B cell (primary cell): ENCODE results near the gene N4BP2L1. TPM values are rescaled to one million over a fixed set of nuclear protein-coding genes. Genes with fewer than 3 reads are reported as not detected.

Experiments
- ATAC-seq: fragments of 200-7000 bp; cut with Tn5 transposase; one replicate; pipeline ENCODE4 v1.10.0; 2021; ENCODE audit warnings: low read depth, mild to moderate bottlenecking, moderate number of reproducible peaks, moderate library complexity
- CTCF ChIA-PET: fragments of 350-600 bp; sonication (Branson Sonifier 250); formaldehyde crosslinking; loops from one replicate; lab custom pipeline; 2021; ENCODE audit warnings: antibody characterized with exemption, inconsistent platforms; lab: Charles Lee
- POLR2A ChIA-PET: fragments of 350-600 bp; sonication (Branson Sonifier 250); formaldehyde crosslinking; loops from one replicate; lab custom pipeline; 2021; ENCODE audit warnings: antibody characterized with exemption; lab: Charles Lee
- DNase-seq: peaks from one replicate; pipeline ENCODE4 v3.0.0; 2013
- H2AFZ ChIP-seq: 2 replicates; pipeline ENCODE4 v1.6.1; 2012; ENCODE audit warnings: mild to moderate bottlenecking, low read depth, low read length; ENCODE audit not compliant: insufficient read depth, poor library complexity, severe bottlenecking
- H3K27ac ChIP-seq, 2 donors: 1 replicate in 1 of 2; 2 replicates in 1 of 2; pipeline ENCODE4 v1.5.1; 2012 to 2013; ENCODE audit warnings: low read length in 2 of 2, mild to moderate bottlenecking in 2 of 2, moderate library complexity in 1 of 2
- H3K27me3 ChIP-seq, 4 experiments: fragments of 200-600 bp in 1 of 4; sonication (generic) in 1 of 4; replicated peaks in 1 of 4; 1 replicate in 2 of 4; 2 replicates in 2 of 4; pipeline versions ENCODE4 v1.6.1 to v1.7.0; 2013 to 2016; ENCODE audit warnings: low read length in 3 of 4, mild to moderate bottlenecking in 2 of 4, mixed read lengths in 1 of 4, moderate library complexity in 1 of 4; ENCODE audit not compliant: insufficient read depth in 4 of 4, control insufficient read depth in 3 of 4; ENCODE audit errors: control extremely low read depth in 1 of 4
- H3K36me3 ChIP-seq, 2 experiments: replicated peaks in 1 of 2; 1 replicate in 1 of 2; 2 replicates in 1 of 2; pipeline versions ENCODE4 v1.6.1 to v1.7.1; 2013; ENCODE audit warnings: low read length in 1 of 2; ENCODE audit not compliant: insufficient read depth in 2 of 2, control insufficient read depth in 1 of 2; ENCODE audit errors: control extremely low read depth in 1 of 2, extremely low read depth in 1 of 2
- H3K4me1 ChIP-seq, 2 donors: fragments of 200-600 bp in 1 of 2; sonication (generic) in 1 of 2; 1 replicate in 1 of 2; 2 replicates in 1 of 2; pipeline versions ENCODE4 v1.5.1 to v1.6.1; 2013 to 2017; ENCODE audit warnings: low read length in 2 of 2; ENCODE audit not compliant: control insufficient read depth in 2 of 2, insufficient read depth in 2 of 2
- H3K4me2 ChIP-seq: replicated peaks from 2 replicates; pipeline ENCODE3; 2012; ENCODE audit warnings: mild to moderate bottlenecking, low read depth, low read length; ENCODE audit not compliant: poor library complexity, severe bottlenecking
- H3K4me3 ChIP-seq, 5 experiments: fragments of 200-600 bp in 1 of 5; sonication (generic) in 1 of 5; 1 replicate in 3 of 5; 2 replicates in 2 of 5; pipeline versions ENCODE4 v1.5.1 to v1.7.0; 2011 to 2016; ENCODE audit warnings: low read length in 4 of 5, mild to moderate bottlenecking in 4 of 5, low read depth in 2 of 5, control low read depth in 1 of 5, moderate library complexity in 1 of 5; ENCODE audit not compliant: insufficient read depth in 1 of 5; ENCODE audit errors: control extremely low read depth in 1 of 5, extremely low read depth in 1 of 5
- H3K79me2 ChIP-seq: fragments of 200-600 bp; sonication (generic); one replicate; pipeline ENCODE4 v1.6.0; 2016; ENCODE audit warnings: low read length; ENCODE audit not compliant: control insufficient read depth, insufficient read depth
- H3K9ac ChIP-seq: fragments of 200-600 bp; sonication (generic); 2 replicates; pipeline ENCODE4 v1.6.1; 2017; ENCODE audit warnings: mild to moderate bottlenecking, low read length, moderate library complexity
- H3K9me3 ChIP-seq, 3 donors: one replicate each; pipeline versions ENCODE4 v1.6.1 to v1.7.1; 2013; ENCODE audit warnings: low read length in 2 of 3; ENCODE audit not compliant: control insufficient read depth in 2 of 3, insufficient read depth in 1 of 3; ENCODE audit errors: control extremely low read depth in 1 of 3
- H4K20me1 ChIP-seq: 2 replicates; pipeline ENCODE4 v1.6.0; 2012; ENCODE audit warnings: mild to moderate bottlenecking, low read length; ENCODE audit not compliant: insufficient read depth, control insufficient read depth, poor library complexity, severe bottlenecking
- H3K27ac Mint-ChIP-seq: one replicate; pipeline ENCODE4 v1.8.0; 2021; ENCODE audit warnings: mixed read lengths
- H3K27me3 Mint-ChIP-seq: one replicate; pipeline ENCODE4 v1.8.0; 2021; ENCODE audit warnings: mixed read lengths
- H3K4me1 Mint-ChIP-seq: one replicate; pipeline ENCODE4 v1.8.0; 2021; ENCODE audit warnings: mixed read lengths
- H3K4me3 Mint-ChIP-seq: one replicate; pipeline ENCODE4 v1.8.0; 2021; ENCODE audit warnings: mixed read lengths
- H3K9me3 Mint-ChIP-seq: one replicate; pipeline ENCODE4 v1.8.0; 2022; ENCODE audit warnings: mixed read lengths; ENCODE audit not compliant: insufficient read depth
- CTCF ChIP-seq: fragments of 200-600 bp; IDR thresholded peaks from one replicate; pipeline ENCODE4 v1.8.0; 2022; ENCODE audit warnings: antibody characterized with exemption, mild to moderate bottlenecking
- EZH2 ChIP-seq: IDR thresholded peaks from 2 replicates; pipeline ENCODE4 v1.6.1; 2012; ENCODE audit warnings: borderline replicate concordance, low read depth, mild to moderate bottlenecking, moderate library complexity, low read length; ENCODE audit not compliant: insufficient read depth, poor library complexity, severe bottlenecking
- WGBS: methylation state at CpG from one replicate; pipeline ENCODE4 v1.1.5; 2013; ENCODE audit warnings: missing lambda C conversion rate; ENCODE audit not compliant: insufficient coverage; 5-methylcytosine and 5-hydroxymethylcytosine counted together
- intact Hi-C: fragments of 100-400 bp; cut with micrococcal nuclease; formaldehyde crosslinking; loops from one replicate; pipeline ENCODE4 v1.10.0; 2022
- polyA plus RNA-seq: library from polyadenylated mRNA; depleted of rRNA; stranded (reverse); fragments of >200 nt; gene quantifications from 2 replicates; pipeline ENCODE4 v1.2.3, GENCODE V29; 2012
- total RNA-seq, 2 donors: library from RNA; stranded (reverse); fragments of 120-200 nt in 1 of 2; gene quantifications; 1 replicate in 1 of 2; 2 replicates in 1 of 2; pipeline versions ENCODE4 v1.2.3 to v1.2.4, GENCODE V29; 2013 to 2022

The N4BP2L1 gene
- total and polyA plus RNA-seq, 2 donors (not counting 1 experiment from before 2014, with no cell fraction given) = 50.9 to 52.8 TPM

GRCh38 chr13:32425158-32425557 lies 2.8 kb downstream of the N4BP2L1 start:
- DNase-seq (no peak), ATAC-seq (no peak)
- H3K36me3 ChIP-seq = peaks cover 1 to 23% of the 10 kb centered on the region in 2 experiments
- H3K4me1 ChIP-seq = peaks cover 25 to 45% of the 10 kb centered on the region in 2 donors
- H3K4me3 Mint-ChIP-seq = peak overlapping the region; percentile 44
- POLR2A ChIA-PET = interaction anchor here (2.0 kb wide), 1 partner anchor 110 kb away, joined by 6 read pairs; the partner anchor contains the start of genes BRCA2 and ZAR1L
- peak overlapping the region; percentile 46 for H3K27ac Mint-ChIP-seq
- 100% methylated on average over 6 of the region's 7 CpGs for WGBS
- no peaks in the 10 kb centered on the region for H3K9me3 Mint-ChIP-seq
- CTCF ChIA-PET = interaction anchor here (1.0 kb wide), 1 partner anchor 226 kb away, joined by 3 read pairs; no protein-coding TSS in a partner anchor
- H3K27ac ChIP-seq = peak overlapping the region in 1 of 2 donors; percentile 98
- no peaks in the 10 kb centered on the region for H3K9me3 ChIP-seq
- peaks cover 71% of the 10 kb centered on the region for H3K79me2 ChIP-seq
- peak overlapping the region; percentile 96 for H3K4me2 ChIP-seq
- H2AFZ ChIP-seq = no peak overlapping the region
- no peak overlapping the region for H3K4me3 ChIP-seq
- TF ChIP-seq CTCF (no peak), EZH2 (no peak)
- peaks cover 50% of the 10 kb centered on the region for H3K4me1 Mint-ChIP-seq
- no peaks in the 10 kb centered on the region for H3K27me3 Mint-ChIP-seq
- H4K20me1 ChIP-seq = peaks cover 35% of the 10 kb centered on the region
- H3K9ac ChIP-seq = no peak overlapping the region
- H3K27me3 ChIP-seq = no peaks in the 10 kb centered on the region
- intact Hi-C loops = loop anchor here (5.0 kb wide), 1 partner anchor 1808 kb away; the partner anchor contains the start of gene USPL1

GRCh38 chr13:32423592-32423991 lies 4.3 kb downstream of the N4BP2L1 start:
- no peak overlapping the region for H3K4me3 ChIP-seq
- H3K4me1 ChIP-seq = peaks cover 17 to 31% of the 10 kb centered on the region in 2 donors
- intact Hi-C loops = no loop called here
- WGBS = 62% methylated on average over 2 of the region's 3 CpGs
- H3K9ac ChIP-seq = no peak overlapping the region
- TF ChIP-seq EZH2 = no peak
- no peak for TF ChIP-seq CTCF
- no peaks in the 10 kb centered on the region for H3K27me3 ChIP-seq
- no peak overlapping the region for H3K27ac ChIP-seq
- H3K36me3 ChIP-seq = peaks cover 1 to 29% of the 10 kb centered on the region in 2 experiments
- H3K9me3 ChIP-seq = peaks cover 0 to 12% (median 11%) of the 10 kb centered on the region in 3 donors
- H3K27ac Mint-ChIP-seq = no peak overlapping the region
- H3K4me2 ChIP-seq = no peak overlapping the region
- ChIA-PET CTCF (interaction anchor here (1.5 kb wide), 1 partner anchor 245 kb away, joined by 4 read pairs; no protein-coding TSS in a partner anchor), POLR2A (no interaction called here)
- peaks cover 76% of the 10 kb centered on the region for H3K79me2 ChIP-seq
- DNase-seq = no peak
- ATAC-seq = no peak
- peaks cover 38% of the 10 kb centered on the region for H4K20me1 ChIP-seq
- peaks cover 41% of the 10 kb centered on the region for H3K4me1 Mint-ChIP-seq
- no peaks in the 10 kb centered on the region for H3K9me3 Mint-ChIP-seq
- no peaks in the 10 kb centered on the region for H3K27me3 Mint-ChIP-seq
- no peak overlapping the region for H2AFZ ChIP-seq
- H3K4me3 Mint-ChIP-seq = peak overlapping the region; percentile 5
